Hepatocyte (in vitro differentiated cells): ENCODE measurements around the gene ALG8. TPM values are rescaled to one million over a fixed set of nuclear protein-coding genes. Genes with fewer than 3 reads are reported as not detected.
"Not testable (repeated sequence)": the region's sequence is repeated elsewhere in the genome, so short reads cannot be mapped to it uniquely, and the experiment has no call there.

Experiments used
- DNase-seq: peaks from one replicate; pipeline ENCODE4 v3.0.0-alpha.2; 2016; ENCODE audit warnings: low spot score
- H2AFZ ChIP-seq: fragments of 200-600 bp; sonication (generic); 2 replicates; pipeline ENCODE4 v1.6.0; 2016; ENCODE audit warnings: antibody characterized with exemption, mild to moderate bottlenecking
- H3K27ac ChIP-seq: fragments of 200-600 bp; sonication (generic); 2 replicates; pipeline ENCODE4 v1.5.1; 2016; ENCODE audit warnings: mild to moderate bottlenecking
- H3K27me3 ChIP-seq: fragments of 200-600 bp; sonication (generic); 2 replicates; pipeline ENCODE4 v1.6.1; 2016
- H3K36me3 ChIP-seq: fragments of 200-600 bp; sonication (generic); replicated peaks from 2 replicates; pipeline ENCODE4 v1.5.1; 2016; ENCODE audit warnings: low read depth; ENCODE audit not compliant: insufficient read depth
- H3K4me1 ChIP-seq: fragments of 200-600 bp; sonication (generic); 2 replicates; pipeline ENCODE4 v1.5.1; 2016; ENCODE audit warnings: mild to moderate bottlenecking, moderate library complexity; ENCODE audit not compliant: insufficient read depth
- H3K4me2 ChIP-seq: fragments of 200-600 bp; sonication (generic); 2 replicates; pipeline ENCODE4 v1.6.0; 2016
- H3K4me3 ChIP-seq: fragments of 200-600 bp; sonication (generic); 2 replicates; pipeline ENCODE4 v1.5.1; 2016; ENCODE audit warnings: mild to moderate bottlenecking
- H3K79me2 ChIP-seq: fragments of 200-600 bp; sonication (generic); 2 replicates; pipeline ENCODE4 v1.6.0; 2017; ENCODE audit warnings: mild to moderate bottlenecking
- H3K9me2 ChIP-seq: fragments of 200-600 bp; sonication (generic); replicated peaks from 2 replicates; pipeline ENCODE4 v1.6.0; 2017; ENCODE audit warnings: mild to moderate bottlenecking; ENCODE audit not compliant: insufficient read depth
- H3K9me3 ChIP-seq: fragments of 200-600 bp; sonication (generic); 2 replicates; pipeline ENCODE4 v1.5.1; 2016; ENCODE audit warnings: low read depth, mild to moderate bottlenecking
- H4K20me1 ChIP-seq: fragments of 200-600 bp; sonication (generic); 2 replicates; pipeline ENCODE4 v1.6.0; 2016; ENCODE audit warnings: mild to moderate bottlenecking; ENCODE audit not compliant: insufficient read depth, poor library complexity, severe bottlenecking
- EZH2 ChIP-seq: fragments of 200-600 bp; sonication (generic); IDR thresholded peaks from 2 replicates; pipeline ENCODE4 v1.6.1; 2016; ENCODE audit warnings: antibody characterized with exemption, mild to moderate bottlenecking, borderline replicate concordance
- EZH2phosphoT487 ChIP-seq: fragments of 200-600 bp; sonication (generic); IDR thresholded peaks from one replicate; pipeline ENCODE4 v1.6.1; 2018; ENCODE audit warnings: antibody characterized with exemption, mild to moderate bottlenecking, low read depth, moderate library complexity; ENCODE audit not compliant: unreplicated experiment, severe bottlenecking
- WGBS: methylation state at CpG from one replicate; pipeline ENCODE4 v1.1.6; 2016; ENCODE audit warnings: low lambda C conversion rate; ENCODE audit errors: missing lambda C conversion rate; 5-methylcytosine and 5-hydroxymethylcytosine counted together
- polyA plus RNA-seq: library from polyadenylated mRNA; unstranded; fragments of >200 nt; fragmentation: Nextera tagmentation; extraction: Ambion mirVana; gene quantifications from 2 replicates; pipeline ENCODE4 v1.2.1, GENCODE V29; 2016
- total RNA-seq: library from RNA; depleted of rRNA; stranded (reverse); fragments of >200 nt; gene quantifications from 2 replicates; pipeline ENCODE4 v1.2.3, GENCODE V29; 2014
- TF ChIP-seq, protein P1 (sequence below): fragments of 200-600 bp; sonication (generic); IDR thresholded peaks from 2 replicates; pipeline ENCODE4 v1.5.1; 2016; ENCODE audit warnings: antibody characterized with exemption, mild to moderate bottlenecking; ENCODE audit not compliant: poor library complexity

Gene ALG8
- total and polyA plus RNA-seq, 2 experiments from 2014 or later, result 43.1 to 74.3 TPM

DNA sequence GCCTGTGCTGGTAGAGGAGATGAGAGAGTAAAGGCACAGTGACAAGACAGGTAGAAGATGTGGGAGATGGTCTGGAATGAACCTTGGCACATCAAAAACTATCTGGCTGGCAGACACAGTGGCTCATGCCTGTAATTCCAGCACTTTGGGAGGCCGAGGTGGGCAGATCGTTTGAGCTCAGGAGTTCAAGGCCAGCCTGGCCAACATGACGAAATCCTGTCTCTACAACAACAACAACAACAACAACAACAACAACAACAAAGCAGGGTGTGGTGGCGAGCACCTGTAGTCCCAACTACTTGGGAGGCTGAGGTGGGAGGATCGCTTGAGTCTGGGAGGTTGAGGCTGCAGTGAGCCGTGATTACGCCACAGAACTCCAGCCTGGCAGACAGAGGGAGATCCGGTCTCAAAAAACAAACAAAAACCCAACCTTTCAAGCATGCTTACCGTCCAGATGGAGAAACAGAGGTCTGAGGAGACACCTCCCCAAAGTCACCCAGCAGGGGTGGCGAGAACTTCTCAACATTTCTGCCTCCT, 37.2 kb upstream of the ALG8 start:
- no peaks in the 10 kb centered on the region for H3K79me2 ChIP-seq
- over 99% methylated on average over 10 of the region's 10 CpGs for WGBS

DNA sequence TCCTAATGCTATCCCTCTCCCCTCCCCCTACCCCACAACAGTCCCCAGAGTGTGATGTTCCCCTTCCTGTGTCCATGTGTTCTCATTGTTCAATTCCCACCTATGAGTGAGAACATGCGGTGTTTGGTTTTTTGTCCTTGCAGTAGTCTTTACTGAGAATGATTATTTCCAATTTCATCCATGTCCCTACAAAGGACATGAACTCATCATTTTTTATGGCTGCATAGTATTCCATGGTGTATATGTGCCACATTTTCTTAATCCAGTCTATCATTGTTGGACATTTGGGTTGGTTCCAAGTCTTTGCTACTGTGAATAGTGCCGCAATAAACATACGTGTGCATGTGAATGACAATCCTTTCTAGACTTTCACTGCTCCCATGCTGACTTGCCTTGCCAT, 36.4 kb upstream of the ALG8 start:
- not testable (repeated sequence) for H3K4me3 ChIP-seq, H3K36me3 ChIP-seq, H3K27ac ChIP-seq, H3K4me1 ChIP-seq, H2AFZ ChIP-seq, H4K20me1 ChIP-seq, H3K9me2 ChIP-seq, DNase-seq, H3K4me2 ChIP-seq, H3K9me3 ChIP-seq, H3K27me3 ChIP-seq, H3K79me2 ChIP-seq
- WGBS, result 100% methylated on average over 3 of the region's 3 CpGs

More for the DNA sequence above, 37.2 kb upstream of the ALG8 start:
- no peaks in the 10 kb centered on the region for H4K20me1 ChIP-seq
- no peak overlapping the region for H2AFZ ChIP-seq
- no peaks in the 10 kb centered on the region for H3K27me3 ChIP-seq
- no peak overlapping the region for H3K4me3 ChIP-seq
- no peaks in the 10 kb centered on the region for H3K36me3 ChIP-seq
- no peak overlapping the region for H3K27ac ChIP-seq
- H3K4me1 ChIP-seq, result no peaks in the 10 kb centered on the region
- DNase-seq, result no peak
- TF ChIP-seq, protein P1, sequence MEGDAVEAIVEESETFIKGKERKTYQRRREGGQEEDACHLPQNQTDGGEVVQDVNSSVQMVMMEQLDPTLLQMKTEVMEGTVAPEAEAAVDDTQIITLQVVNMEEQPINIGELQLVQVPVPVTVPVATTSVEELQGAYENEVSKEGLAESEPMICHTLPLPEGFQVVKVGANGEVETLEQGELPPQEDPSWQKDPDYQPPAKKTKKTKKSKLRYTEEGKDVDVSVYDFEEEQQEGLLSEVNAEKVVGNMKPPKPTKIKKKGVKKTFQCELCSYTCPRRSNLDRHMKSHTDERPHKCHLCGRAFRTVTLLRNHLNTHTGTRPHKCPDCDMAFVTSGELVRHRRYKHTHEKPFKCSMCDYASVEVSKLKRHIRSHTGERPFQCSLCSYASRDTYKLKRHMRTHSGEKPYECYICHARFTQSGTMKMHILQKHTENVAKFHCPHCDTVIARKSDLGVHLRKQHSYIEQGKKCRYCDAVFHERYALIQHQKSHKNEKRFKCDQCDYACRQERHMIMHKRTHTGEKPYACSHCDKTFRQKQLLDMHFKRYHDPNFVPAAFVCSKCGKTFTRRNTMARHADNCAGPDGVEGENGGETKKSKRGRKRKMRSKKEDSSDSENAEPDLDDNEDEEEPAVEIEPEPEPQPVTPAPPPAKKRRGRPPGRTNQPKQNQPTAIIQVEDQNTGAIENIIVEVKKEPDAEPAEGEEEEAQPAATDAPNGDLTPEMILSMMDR, result no peak
- TF ChIP-seq EZH2 (no peak), EZH2phosphoT487 (no peak)
- no peaks in the 10 kb centered on the region for H3K9me3 ChIP-seq
- no peaks in the 10 kb centered on the region for H3K9me2 ChIP-seq
- no peak overlapping the region for H3K4me2 ChIP-seq

DNA sequence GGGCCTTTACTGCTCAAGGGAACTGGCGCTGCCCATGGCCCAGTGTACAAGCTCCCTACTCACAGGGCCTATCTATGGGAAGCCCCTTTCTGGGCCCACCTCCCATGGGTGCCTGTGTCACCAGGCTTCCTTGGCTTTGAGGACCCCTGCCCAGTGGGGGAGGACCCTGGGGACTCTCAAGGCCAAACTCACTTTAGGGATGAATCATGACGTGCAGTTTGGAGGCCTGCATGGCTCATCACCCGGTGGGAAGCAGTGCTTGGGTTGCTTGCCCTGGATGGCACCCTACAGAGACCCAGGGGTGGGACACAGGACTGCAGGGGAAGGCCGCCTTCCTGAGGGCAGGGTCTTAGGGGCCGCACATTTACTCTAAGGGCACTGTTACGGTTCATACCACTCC, 32.5 kb upstream of the ALG8 start:
- Histone ChIP-seq H2AFZ (no peak overlapping the region), H4K20me1 (no peaks in the 10 kb centered on the region), H3K4me2 (no peak overlapping the region), H3K9me3 (no peaks in the 10 kb centered on the region), H3K9me2 (no peaks in the 10 kb centered on the region), H3K4me3 (no peak overlapping the region), H3K27ac (no peak overlapping the region), H3K4me1 (peaks cover 14% of the 10 kb centered on the region), H3K36me3 (no peaks in the 10 kb centered on the region), H3K79me2 (no peaks in the 10 kb centered on the region), H3K27me3 (no peaks in the 10 kb centered on the region)
- DNase-seq, result no peak
- TF ChIP-seq, protein P1, result no peak
- TF ChIP-seq EZH2phosphoT487 (no peak), EZH2 (no peak)
- 98% methylated on average over 6 of the region's 6 CpGs for WGBS

DNA sequence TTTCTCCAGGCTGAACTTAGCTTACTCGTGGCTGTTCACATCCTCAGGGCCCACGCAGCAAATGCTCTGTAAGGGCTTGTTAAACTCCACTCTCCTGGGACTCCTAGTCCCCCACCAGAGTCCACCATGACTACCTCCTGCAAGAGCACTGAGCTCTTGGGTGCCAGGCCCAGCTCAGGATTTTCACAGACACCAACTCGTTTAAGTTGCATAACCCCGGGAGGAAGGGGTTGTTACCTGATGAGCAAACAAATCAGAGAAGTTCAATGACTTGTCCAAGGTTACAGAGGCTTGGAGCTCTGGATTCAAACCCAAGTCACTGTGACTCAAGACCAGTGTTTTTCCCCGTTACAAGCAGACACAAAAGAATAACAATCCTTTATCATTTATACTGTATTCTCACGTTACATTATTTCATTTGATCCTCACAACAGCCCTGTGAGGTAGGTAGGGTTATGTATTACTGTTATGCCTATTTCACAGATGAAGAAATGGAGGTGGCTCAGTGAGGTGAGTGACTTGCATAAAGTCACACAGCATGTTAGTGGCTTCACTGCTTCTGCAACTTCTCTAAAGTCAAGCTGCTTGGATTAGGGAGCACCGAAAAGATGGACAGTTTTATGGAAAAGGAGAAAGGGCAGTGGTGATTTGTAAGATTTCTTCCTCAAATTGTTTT, 31.6 kb upstream of the ALG8 start:
- no peak overlapping the region for H3K27ac ChIP-seq
- H3K36me3 ChIP-seq, result no peaks in the 10 kb centered on the region
- H3K27me3 ChIP-seq, result no peaks in the 10 kb centered on the region
- peaks cover 17% of the 10 kb centered on the region for H3K4me1 ChIP-seq
- no peak overlapping the region for H2AFZ ChIP-seq
- WGBS, result 73% methylated on average over 7 of the region's 7 CpGs
- TF ChIP-seq EZH2phosphoT487, result no peak
- TF ChIP-seq, protein P1, result no peak
- no peak for TF ChIP-seq EZH2
- H3K4me2 ChIP-seq, result no peak overlapping the region
- no peaks in the 10 kb centered on the region for H4K20me1 ChIP-seq
- no peaks in the 10 kb centered on the region for H3K79me2 ChIP-seq
- DNase-seq, result no peak
- no peaks in the 10 kb centered on the region for H3K9me3 ChIP-seq
- no peaks in the 10 kb centered on the region for H3K9me2 ChIP-seq
- H3K4me3 ChIP-seq, result no peak overlapping the region
